Fibroblast of villous mesenchyme (primary cell): ENCODE data around the gene MCIDAS. TPM values are rescaled to one million over a fixed set of nuclear protein-coding genes. Genes with fewer than 3 reads are reported as not detected.
A peak's percentile ranks its signal among the peaks of the same experiment; 100 is the strongest.

Source experiments
- DNase-seq: peaks from one replicate; pipeline ENCODE4 v3.0.0-alpha.2; 2010; ENCODE audit warnings: low read depth
- H3K4me3 ChIP-seq: 2 replicates; pipeline ENCODE4 v1.5.1; 2011; ENCODE audit warnings: low read depth, mild to moderate bottlenecking, low read length
- CTCF ChIP-seq: IDR thresholded peaks from 2 replicates; pipeline ENCODE4 v1.5.1; 2012; ENCODE audit warnings: low read depth, mild to moderate bottlenecking, low read length; ENCODE audit not compliant: insufficient read depth
- total RNA-seq: library from RNA; depleted of rRNA; stranded (reverse); fragments of >200 nt; gene quantifications from 2 replicates; pipeline ENCODE4 v1.2.3, GENCODE V29; 2012

Gene MCIDAS
- total RNA-seq, 1 donor: not detected

- DNase-seq: peak; percentile 26
- no peak for TF ChIP-seq CTCF
These were observed 7.1 kb upstream of the MCIDAS start for GRCh38 chr5:55234121-55234700.

GRCh38 chr5:55232985-55233928 lies 6.1 kb upstream of the MCIDAS start, which contains the start of gene CCNO:
TSS of gene CCNO (minus strand) at chr5:55233608. CDS start at chr5:55233523, 85 bp downstream.
- no peak for TF ChIP-seq CTCF
- DNase-seq: peak; percentile 65
- peak within 1 kb of the TSS; percentile 57 for H3K4me3 ChIP-seq

More at GRCh38 chr5:55234121-55234700, 7.1 kb upstream of the MCIDAS start:
- peak overlapping the region; percentile 57 for H3K4me3 ChIP-seq

DNA sequence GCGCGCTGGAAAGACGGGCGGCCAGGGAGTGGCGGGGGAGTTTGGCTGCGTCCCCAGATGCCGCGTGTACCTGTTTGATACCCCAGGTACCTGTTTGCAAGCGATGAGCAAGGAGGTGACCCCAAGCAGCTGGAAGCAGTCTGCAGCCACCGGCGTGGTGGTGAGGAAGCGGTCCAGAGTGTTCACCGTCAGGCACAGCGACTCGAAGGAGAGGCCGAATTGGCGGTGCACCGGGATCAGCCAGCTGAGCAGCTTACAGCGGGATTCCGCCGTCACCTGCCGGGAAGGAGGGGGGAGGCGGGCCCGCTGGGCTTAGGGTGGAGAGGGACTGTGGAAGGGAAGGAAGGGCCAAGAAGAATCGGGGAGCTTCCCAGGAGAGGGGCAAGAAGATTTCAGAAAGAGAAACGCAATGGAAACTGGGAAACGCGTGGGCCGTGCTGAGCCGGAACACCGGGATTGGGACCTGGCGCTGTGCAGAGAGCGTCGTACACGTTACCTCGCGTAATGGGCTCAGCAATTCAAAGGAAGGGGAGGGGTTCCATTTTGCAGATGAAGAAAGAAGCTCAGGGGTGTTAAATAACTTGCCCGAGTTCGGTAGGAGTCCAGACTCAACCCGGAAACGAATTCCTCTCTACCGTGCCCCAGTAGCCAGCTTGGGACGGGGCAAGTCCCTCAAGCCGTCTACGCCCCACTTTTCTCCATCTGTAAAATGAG lies 5.3 kb upstream of the MCIDAS start:
- H3K4me3 ChIP-seq: peak overlapping the region; percentile 57
- TF ChIP-seq CTCF: no peak
- no peak for DNase-seq

DNA sequence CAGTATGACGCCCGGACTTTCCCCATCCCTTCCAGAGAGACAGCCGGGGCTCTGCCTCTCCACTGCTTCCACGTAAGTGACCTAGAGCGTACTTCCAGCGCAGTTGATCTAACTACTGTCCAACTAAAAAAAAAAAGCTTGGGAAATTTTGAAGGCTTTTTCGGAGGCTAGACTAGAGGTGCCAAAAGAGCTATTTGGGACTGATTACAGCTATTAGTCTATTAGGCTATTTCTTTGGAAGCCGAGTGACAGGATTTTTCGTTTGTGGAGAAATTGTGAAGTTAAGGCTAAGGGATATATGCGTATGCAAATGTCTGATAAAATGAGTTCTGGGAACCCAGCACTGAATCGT lies 4.8 kb upstream of the MCIDAS start:
- TF ChIP-seq CTCF: no peak
- H3K4me3 ChIP-seq: no peak overlapping the region
- DNase-seq: peak; percentile 31

DNA sequence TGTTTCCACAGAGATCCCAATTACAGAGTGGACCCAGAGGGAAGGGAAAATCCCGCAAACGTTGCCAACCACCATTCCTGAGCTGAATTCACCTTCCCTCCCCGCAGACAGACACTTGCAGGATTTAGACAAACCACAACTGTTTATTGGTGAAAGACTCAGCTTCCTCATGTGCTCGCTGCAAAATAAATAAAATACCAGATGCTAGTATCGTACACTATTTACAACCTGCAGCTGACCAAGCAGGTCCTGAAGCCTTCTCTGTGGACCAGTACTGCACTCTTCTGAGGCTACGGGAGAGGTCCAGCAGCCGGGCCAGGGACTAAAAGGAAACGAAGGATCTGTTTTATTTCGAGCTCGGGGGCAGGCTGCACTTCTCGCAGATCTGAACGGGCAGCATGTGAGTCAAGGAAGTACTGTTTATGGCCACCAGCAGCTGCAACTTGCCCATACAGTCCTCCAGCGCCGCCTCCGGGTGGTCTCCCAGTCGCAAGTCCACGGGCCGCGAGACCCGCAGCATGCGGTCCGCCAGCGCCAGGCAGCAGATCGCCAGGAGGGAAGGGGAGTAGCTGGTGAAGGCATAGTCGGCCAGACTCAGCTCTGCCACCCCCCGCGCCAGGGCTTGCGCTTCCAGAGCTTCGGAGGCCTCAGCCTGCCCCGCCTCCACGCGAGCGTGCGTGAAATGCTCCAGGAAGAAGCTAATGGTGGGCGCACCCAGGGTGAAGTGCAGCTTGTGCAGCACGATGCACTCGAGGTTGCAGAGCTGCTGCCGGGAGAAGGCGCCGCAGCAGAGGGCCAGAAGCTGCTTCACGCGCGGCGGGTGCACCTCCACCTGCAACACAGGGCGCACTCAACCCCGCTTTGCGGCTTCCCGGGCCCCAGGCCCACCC lies 4.2 kb upstream of the MCIDAS start:
- no peak for TF ChIP-seq CTCF
- peak; percentile 33 for DNase-seq
- H3K4me3 ChIP-seq: no peak overlapping the region

GRCh38 chr5:55230086-55230629 lies 3.0 kb upstream of the MCIDAS start:
- no peak for DNase-seq
- no peak overlapping the region for H3K4me3 ChIP-seq
- no peak for TF ChIP-seq CTCF
